DMS 273 (cell line): Measurements from ENCODE around the gene HPD.

Experiments
- DNase-seq: peaks from one replicate; lab custom pipeline; 2025; ENCODE audit not compliant: unreplicated experiment; lab: John Stamatoyannopoulos, UW

The HPD gene

DNA sequence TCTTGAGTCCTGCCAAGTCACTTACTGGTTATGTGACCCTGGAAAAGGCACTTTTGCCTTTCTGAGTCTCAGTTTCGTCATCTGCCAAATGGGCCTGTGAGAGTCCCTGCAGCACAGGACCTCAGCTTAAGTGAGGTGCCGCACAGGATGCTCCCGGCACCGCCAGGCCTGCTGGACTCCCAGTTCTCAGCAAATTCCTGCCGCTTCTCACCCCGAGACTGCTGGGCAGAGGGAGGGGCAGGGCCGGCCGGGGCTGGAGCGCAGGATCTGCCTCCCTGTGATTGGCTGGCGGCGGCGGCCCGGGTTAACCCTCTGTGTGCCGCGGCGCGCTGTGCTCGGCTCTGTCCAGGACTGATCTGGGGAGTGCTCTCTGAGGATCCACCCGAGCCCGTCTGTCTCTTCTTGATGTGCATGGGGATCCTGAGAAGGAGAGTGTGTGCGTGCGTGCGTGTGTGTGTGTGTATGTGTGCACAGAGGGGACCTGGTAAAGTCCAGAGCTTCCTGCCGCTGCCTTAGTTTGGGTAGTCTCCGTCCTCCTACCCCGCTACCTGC, 46.3 kb downstream of the HPD start:
- no peak for DNase-seq

GRCh38 chr12:121811434-121812319, 47.0 kb downstream of the HPD start:
- peak; percentile 76 for DNase-seq

DNA sequence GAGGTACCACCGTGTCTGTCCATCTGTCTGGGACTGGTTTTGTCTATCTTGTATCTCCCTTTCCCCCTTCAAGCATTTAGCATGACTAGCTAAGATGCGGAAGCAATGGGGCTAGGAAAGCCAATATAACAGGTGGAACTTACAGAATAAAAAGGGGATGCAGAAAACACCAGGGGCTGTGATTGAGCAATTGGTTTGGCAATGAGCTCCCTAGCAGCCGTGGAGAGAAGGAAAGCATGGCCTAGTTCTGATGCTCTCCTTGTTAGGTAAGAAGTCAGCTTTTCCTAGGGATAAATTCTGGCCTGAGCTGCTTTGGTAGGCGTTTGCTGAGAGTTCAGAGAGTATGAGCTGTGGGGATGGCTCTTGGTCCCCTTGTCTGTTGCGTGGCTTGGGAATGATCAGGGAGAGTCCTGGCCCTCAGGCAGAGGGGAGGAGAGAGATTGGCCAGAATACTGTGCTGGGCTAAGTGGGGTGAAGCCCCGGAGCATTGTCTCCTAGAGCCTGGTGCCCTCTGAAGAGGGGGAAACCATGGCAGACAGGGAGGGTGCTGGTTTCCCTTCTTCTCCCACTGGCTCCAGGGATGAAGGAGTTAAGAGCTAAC, 47.7 kb downstream of the HPD start:
- no peak for DNase-seq

- DNase-seq, result no peak
Observed at GRCh38 chr12:121810234-121810817, 48.3 kb downstream of the HPD start.

DNA sequence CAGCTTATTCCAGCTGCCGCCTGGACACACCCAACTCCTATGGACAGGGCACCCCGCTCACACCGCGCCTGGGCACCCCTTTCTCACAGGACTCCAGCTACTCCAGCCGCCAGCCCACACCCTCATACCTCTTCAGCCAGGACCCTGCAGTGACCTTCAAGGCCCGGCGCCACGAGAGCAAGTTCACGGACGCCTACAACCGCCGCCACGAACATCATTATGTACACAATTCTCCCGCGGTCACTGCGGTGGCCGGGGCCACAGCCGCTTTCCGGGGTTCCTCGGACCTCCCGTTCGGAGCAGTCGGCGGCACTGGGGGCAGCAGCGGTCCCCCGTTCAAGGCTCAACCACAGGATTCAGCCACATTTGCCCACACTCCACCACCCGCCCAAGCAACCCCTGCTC, 48.9 kb downstream of the HPD start:
- DNase-seq, result no peak

DNA sequence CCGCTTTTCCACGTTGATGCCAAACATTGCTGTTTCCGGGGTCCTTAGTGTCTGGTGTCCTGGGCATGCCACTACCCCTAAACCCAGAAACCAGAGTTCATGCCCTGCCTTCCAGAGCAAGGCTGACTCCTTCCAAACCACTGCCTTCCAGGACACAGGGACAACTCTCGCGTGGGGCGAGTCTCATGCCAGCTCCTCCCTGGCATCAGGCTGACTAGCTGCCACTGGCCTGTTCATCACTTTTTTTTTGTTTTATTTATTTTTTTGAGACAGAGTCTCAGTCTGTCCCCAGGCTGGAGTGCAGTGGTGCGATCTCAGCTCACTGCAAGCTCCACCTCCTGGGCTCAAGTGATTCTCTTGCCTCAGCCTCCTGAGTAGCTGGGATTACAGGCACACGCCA, 50.0 kb downstream of the HPD start:
- DNase-seq, result no peak

- DNase-seq, result no peak
Observed at GRCh38 chr12:121807642-121808347, 50.9 kb downstream of the HPD start.

DNA sequence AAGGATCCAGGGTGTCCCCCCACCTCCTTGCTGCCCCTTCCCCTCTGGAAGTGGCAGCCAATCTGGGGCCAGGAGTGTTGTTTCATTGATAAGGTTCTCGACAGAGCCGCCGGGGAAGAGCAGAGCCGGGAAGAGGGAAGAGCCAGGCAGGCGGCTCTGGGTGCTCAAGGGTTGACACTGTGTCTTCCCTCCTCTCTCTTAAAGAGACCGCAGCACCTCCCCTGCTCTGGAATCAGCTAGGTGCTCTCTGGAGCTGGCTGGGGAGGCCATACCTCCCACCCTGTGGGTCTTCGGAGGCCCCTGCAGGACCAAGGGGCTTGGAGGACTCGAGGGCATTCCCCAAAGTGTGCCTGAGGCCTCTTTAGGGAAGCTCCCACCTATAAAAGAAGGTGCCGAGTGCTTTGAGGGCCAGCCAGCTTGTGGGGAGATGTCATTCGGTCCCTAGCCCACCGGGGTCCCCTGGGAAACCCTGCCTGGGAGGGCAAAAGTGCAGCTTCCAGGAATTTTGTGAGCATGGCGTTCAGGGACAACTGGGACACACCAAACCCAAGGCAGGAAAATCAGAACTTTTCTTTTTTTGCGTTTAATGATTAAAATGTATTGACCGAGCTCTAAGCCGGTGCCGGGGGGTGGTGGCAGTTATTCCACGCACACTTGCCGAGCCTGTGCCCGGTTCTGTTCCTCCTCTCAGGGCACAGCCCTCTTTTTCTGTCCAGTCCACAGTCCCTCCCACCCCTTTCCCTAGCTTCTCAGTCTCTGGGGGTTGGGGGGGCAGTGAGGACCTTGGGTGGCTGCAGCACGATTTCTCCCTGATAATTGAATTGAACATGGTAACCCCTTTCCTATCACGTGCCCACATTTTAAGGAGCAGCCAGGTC, 51.9 kb downstream of the HPD start:
- no peak for DNase-seq

GRCh38 chr12:121806009-121806545, 52.6 kb downstream of the HPD start:
- no peak for DNase-seq

DNA sequence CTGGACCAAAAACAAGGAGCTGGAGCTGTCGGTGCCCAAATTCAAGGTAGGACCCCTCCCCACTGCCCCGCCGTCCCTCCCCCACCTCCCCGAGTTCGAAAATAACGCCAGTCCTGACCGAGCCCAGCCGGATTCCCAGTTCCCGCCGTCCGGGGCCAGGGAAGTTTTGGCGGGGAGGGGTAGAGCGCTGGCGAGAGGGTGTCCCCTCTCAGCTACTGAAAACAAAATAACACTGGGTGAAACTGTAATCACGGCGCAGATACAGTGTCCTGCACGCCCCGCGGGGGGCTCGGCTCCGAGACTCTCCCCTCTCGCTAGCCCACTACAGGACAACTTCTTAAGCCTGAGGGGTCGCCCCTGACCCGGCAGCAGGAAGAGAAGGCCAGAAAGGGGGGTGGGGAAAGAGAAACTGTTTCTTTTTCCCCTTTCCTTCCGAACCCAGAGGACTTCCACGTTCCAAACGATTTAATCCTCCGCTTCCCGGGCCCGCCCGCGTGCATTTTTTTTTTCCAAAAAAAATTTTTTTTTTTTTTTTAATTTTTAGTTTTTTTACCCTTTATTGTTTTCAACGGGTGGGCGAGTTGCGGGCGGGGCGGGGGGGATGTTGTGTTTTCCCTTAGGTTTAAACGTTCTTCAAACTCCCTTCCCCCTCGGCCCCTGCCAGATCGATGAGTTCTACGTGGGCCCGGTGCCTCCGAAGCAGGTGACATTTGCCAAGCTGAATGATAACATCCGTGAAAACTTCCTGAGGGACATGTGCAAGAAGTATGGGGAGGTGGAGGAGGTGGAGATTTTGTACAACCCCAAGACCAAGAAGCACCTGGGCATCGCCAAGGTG, 53.3 kb downstream of the HPD start:
- peak; percentile 26 for DNase-seq

DNA sequence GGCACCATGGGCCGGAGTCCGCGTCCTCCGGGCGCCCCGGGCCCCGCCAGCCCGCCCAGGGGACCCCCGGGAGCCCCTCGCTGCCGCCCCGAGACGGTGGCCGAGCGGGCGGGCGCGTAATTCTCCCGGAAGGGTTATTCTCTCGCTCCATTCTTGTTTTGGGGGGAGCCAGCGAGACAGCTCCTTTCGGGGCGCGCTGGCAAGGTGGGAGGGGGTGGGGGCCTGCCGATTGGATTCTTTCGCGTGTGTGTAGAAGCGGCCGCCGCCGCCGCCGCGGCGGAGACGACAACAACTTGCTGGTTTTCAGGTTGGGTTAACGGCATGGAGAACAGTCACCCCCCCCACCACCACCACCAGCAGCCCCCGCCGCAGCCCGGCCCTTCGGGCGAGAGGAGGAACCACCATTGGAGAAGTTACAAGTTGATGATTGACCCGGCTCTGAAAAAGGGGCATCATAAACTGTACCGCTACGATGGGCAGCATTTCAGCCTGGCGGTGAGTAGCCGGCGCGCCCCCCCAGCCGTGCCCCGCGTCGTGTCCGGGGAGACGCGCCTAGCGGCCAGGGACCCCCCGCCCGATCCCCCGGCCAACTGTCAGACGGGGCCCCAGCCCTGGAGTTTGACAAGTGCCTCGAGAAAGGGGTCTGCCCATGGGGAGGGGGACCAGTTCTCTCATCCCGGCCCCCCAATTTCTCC, 54.1 kb downstream of the HPD start:
- peak; percentile 60 for DNase-seq

DNA sequence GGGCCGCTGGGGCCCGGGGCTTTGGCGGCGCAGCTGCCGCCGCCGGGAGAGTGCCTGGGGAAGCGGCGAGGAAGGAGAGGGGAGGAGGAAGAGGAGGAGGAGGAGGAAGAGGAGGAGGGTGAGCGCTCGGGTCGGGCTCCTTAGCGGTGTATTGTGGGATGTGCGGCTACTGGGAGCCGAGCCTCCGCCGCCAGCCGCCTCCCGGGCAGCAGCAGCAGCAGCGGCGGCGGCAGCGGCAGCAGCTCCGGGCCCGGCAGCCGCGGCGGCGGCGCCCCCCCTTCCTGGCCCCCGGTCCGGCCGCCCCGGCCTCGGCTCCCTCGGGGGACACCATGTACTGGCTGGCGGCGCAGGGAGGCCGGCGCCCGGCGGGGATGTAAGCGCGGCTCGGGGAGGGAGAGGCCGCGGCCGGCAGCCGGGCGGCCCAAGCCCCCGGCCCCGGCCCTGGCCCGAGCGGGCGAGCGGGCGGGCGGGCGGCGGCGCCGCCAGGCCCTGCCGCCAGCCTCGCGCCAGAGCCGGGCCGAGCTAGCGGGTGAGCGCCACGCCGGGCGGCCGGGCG, 54.7 kb downstream of the HPD start, which contains the start of gene SETD1B:
Gene SETD1B (plus strand): TSS at position 149 of the 556 bp plus-strand sequence. CDS start 729 bp downstream, outside the sequence.
- DNase-seq, result peak; percentile 65

DNA sequence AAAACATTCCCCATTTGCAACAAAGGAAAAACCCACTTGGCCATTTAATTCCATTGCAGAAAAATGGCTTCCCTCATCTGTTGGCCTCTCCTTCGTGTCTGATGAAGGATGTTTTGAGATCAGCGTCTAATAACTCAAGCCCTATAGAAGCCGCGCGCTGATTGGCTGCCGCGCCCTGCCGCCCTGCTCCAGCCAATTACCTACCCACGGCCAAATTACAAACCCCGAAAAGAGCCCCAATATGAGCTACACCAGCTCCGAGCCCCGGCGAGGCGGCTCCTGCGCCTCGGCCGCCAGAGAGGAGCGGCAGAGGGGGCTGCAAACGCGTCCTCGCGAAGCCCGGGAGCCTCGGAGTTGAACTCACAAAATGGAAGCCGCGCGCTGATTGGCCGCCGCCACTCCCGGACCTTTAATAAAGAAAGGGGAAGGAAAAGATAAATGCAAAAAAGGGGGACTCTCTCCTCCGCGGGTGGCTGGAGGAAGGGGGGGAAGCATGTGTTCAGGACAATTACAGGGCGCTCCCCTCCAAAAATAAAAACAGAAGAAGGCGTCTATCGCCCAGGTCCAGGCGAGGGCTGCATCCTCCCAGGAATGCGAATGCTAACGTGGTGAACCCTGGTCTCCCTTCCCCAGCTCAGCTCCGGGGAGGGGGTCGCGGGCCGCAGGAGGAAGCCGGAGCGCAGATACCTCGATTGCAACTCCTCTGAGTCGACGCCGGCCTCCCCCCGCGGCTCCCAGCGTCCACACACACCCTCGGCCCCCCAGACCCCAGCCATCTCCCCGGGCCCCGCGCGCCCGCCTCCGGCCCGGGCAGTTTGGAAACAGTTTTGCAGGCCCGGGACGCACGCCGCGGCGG, 55.6 kb downstream of the HPD start:
- peak; percentile 94 for DNase-seq

DNA sequence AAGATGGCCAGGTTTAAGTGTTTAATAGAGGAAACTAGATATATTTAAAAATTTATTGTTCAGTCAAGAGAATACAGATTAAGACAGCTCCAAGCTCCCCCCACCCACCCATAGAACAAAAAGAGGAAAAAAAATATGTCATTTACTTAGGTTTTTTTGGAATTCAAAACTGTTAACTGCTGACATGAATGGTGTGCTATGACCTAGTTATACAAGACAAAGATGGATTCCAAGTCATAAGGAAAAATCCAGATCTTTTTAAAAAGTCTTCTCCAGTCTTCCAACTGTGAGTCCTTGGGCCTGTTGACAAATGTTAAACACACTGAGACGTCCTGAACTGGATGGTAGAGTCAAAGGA, 56.2 kb downstream of the HPD start:
- DNase-seq, result no peak

GRCh38 chr12:121801595-121802484, 56.8 kb downstream of the HPD start:
- DNase-seq, result peak; percentile 41
